CMK (cell line): Measurements from ENCODE around the gene NACC1.

ENCODE experiments used
- DNase-seq: peaks from one replicate; pipeline ENCODE4 v3.0.0-alpha.2; 2010; ENCODE audit warnings: low read depth

The NACC1 gene

DNA sequence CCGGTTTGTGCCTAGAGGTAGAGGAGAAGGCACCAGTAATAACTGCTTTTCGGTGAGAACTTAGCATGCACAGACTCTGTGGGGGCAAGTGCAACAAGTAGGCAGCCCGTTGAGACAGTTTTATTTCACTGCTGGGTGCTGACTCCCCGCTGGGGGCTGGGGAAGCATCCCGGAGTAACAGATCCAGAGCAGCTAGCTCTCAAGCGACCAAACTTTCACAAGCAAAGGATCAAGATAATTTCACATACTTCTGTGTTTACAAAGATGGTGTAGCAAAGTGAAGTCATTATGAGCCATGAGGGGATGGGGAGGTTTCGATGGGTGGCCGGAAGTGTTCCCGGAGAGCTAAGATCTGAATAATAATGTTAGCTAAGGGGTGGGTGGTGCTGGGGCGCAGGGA lies 2.8 kb downstream of the NACC1 start:
- no peak for DNase-seq

DNA sequence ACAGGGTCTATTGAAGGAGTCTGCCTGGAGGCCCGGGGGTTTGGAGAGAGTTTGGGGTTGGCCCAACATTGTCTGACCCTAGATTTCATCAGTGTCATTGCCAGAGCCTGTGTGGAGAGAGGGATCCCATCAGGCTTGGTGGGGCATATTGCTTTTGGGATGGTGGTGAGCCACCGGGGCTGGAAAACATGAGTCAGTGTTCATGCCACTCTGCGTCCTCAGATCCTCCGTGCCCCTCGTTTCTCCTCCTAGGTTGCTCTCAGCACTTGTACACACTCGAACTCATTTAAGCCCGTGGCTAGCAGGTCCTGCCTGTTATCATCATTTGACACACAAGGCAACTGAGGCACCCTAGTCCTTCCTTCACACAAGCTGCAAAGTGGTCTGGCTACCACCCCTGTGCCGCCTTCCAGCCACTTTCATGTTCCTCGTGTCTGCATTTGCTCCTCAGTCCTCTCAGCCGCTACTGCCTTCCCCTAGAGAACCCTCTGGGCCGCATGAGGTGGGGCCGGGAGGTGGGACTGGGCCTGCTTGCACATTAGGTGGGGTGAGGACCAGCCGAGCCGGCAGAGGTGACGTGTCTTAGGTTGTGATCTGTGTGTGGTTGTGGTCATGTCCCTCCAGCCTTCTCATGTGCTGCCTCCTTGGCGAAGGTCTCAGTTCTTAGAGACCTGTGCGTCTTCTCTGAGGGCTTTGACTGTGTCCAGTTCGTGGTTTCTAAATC lies 3.6 kb downstream of the NACC1 start:
- no peak for DNase-seq

GRCh38 chr19:13122275-13122878 lies 4.3 kb downstream of the NACC1 start:
- DNase-seq: no peak

- no peak for DNase-seq
Measured at GRCh38 chr19:13122980-13123957, 5.2 kb downstream of the NACC1 start.

DNA sequence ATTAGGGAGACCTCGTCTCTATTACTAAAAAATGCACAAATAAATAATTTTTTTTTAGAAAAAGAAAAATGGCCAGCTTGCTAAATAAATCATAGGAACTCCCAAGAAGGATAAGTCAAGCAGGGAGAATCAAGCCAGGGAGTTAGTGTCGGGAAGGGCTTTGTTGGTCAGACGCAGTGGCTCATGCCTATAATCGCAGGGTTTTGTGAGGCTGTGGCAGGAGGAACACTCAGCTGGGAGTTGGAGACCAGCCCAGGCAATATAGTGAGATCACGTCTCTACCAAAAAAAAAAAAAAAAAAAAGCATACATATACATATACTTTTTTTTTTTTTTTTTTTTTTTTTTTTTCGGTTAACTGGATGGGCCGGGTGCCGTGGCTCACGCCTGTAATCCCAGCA lies 9.0 kb downstream of the NACC1 start:
- DNase-seq: no peak

DNA sequence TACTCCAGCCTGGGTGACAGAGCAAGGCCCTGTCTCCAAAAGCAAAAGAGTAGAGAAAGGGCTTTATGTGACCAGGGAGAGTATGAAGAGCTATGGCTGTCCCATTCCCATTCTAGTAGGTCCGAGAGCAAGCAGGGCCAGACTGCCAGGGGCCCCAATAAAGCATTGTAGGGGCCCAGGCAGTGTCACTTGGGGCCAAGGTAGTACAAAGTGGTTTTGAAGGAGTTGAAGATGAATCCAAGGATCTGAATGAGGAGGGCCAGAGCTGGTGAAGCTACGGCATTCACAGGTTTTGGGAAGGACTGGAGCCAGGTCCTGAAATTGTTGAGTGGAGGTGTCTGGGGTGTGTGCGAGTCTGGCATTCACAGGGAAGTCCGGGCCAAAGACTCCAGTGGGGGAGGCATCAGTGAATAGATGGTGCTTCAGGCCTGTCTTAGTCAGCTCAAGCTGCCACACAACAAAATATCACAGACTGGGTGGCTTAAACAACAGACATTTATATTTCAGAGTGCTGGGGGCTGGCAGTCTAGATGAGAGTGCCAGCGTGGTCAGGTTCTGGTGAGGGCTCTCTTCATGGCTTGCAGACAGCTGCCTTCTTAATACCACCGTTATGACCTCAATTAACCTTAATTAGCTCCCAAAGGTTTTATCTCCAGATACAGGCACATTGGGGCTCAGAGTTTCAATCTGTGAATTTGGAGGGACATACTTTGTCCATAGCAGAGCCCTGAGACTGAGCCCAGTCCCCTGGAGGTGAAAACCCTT lies 9.9 kb downstream of the NACC1 start:
- DNase-seq: no peak

DNA sequence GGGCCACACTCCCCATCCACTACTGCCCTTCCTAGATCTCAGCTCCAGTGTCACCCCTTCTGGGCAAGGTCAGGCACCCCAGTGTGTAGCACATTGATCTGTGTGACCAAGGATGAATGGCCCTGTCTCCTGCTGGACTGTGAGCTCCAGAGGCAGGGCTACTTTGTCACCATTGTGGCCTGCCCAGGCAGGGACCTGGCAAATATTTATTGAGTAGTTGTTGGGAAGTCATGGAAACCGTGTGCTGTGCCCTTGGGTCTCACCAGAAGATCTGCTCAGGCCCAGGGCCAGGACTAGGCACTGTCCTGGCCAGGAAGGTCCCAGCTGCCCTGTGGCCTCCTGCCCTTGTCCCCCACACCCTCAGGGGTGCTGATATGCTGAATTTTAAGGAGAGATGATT lies 10.5 kb downstream of the NACC1 start:
- no peak for DNase-seq

DNA sequence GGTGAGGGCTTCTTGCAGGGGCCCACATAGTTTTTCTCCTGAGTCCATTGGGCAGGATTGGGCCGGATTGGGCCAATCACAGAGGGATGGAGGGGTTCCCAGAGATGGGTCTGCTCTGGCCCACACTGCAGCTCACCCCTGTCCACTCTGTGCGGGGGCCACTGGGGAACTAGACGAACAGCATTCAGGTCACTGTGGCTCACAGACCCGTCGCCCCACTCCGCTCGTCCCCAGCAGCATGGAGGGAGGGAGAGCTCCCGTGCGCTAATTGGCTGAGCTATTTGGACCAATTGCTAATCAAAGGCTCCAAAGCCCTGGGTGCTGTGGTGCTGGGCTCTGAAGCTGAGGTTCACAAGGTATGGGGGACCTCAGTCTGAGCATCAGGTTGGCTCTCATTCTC lies 11.3 kb downstream of the NACC1 start:
- DNase-seq: no peak

DNA sequence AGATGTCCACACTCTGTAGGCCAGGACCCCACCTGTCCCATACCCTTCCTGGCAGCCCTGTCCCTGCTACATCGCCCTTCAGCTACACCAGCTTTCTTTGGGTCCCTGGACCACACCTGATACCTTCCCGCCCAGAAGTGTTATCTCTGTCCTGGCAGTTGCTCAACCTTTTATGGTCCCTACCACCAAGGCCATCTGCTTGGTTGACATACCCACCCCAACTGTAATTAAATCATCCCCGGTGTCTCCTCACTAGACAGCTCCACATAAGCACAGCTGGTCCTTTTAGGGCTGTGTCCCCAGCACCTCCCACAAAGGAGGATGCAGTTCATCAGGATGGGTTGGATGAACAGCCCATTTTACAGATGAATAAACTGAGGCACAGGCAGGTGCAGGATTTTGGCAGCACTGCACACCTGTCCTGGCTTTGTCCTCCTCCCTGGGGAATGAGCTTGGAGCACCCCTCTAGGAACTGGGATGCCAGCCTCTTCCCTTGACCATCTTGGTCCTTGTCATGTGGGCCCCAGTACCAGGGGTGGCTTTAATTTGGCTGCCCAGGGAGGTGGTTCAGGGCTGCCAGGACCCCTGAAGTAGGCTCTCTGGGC lies 12.9 kb downstream of the NACC1 start:
- no peak for DNase-seq

- DNase-seq: no peak
Measured at GRCh38 chr19:13132471-13133180, 14.6 kb downstream of the NACC1 start.

GRCh38 chr19:13133241-13133870 lies 15.3 kb downstream of the NACC1 start:
- no peak for DNase-seq

DNA sequence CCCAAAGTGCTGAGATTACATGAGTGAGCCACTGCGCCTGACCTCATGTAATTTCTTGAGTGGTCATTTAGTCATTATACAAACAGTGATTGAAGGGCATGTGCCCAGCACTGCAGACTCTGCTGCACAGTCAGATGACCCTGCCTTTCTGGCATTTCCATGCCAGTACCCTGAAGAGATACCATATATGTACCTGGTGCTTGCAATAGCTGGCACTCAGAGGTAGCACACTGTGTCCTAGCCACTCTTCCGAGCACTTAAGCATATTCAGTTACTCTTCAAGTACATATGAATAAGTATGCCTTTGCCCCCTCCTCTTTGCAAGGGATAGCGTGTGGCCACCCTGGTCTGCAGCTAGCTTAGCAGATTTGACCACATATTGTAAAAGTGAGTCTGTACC lies 16.6 kb downstream of the NACC1 start:
- DNase-seq: no peak

- no peak for DNase-seq
Measured at GRCh38 chr19:13135068-13136062, 17.3 kb downstream of the NACC1 start.

DNA sequence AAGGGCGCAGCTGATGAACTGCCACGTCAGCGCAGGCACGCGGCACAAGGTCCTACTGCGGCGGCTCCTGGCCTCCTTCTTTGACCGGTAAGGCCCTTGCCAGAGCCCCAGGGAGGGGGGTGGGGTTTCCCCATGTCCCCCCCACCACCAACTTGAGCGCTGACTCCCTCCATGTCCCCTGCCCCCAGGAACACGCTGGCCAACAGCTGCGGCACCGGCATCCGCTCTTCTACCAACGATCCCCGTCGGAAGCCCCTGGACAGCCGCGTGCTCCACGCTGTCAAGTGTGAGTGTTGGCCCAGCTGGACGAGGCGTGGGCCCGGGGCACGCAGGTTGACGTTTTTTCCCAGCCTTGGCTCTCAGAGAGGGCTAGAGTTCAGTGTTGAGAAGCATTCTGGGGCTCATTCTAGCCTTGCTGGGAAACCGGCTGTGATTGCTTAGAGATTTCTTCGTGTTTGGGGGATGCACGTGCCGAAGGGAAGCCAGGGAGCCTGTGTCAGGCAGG lies 19.3 kb downstream of the NACC1 start:
- DNase-seq: no peak

GRCh38 chr19:13138171-13138915 lies 20.3 kb downstream of the NACC1 start:
- DNase-seq: no peak

DNA sequence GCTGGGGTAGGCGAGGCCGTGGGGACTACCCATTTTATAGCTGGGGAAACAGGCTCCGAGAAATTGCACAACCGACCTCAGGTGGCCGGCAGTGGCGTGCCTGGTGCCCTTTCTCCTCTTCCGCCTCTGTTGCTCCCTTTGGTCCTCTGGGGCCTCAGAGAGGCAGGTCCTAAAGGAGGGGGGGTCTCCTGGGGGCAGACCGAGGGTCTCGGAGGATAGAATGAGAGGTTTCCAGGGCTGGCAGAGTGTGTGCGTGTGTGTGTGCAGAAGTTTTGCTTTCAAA lies 20.8 kb downstream of the NACC1 start:
- DNase-seq: no peak

DNA sequence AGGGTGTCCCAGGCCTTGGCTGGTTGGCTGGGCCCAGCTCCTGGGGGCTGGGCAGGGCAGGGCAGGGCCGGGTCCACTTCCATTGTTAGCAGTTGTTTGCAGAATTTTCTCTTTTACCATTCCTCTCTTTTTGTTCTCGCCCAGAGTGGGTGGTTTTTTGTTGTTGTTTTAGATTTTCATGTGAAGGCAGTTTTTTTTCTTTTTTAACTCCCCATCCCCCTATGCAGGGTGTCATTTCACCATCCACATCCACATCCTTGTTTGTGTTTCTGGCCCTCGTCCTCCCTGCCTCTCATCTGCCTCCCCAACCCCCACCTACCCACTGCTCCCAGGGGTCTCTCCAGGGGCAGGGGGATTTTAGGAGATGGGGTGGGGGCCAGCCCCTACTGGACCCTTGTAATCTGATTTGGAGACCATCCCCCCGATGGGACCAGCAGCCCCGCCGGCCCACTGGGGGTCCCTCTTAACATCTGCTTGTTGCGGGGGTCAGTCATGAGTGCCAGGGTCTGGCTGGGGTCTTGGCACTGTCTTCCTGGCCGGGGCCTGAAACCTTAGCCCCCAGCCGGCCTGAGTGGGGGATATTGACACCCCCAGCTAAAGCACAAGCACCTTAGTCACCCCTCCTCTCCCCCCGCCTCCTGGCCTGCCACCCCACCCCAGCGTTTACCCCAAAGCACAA lies 21.7 kb downstream of the NACC1 start:
- no peak for DNase-seq
